ENCODE measurements around the gene SH3D19.
"Not testable (repeated sequence)": the region's sequence is repeated elsewhere in the genome, so short reads cannot be mapped to it uniquely, and the experiment has no call there.

The SH3D19 gene

GRCh38 chr4:151095142-151095541, 230.3 kb downstream of the SH3D19 start:
- no peak for DNase-seq (ENCODE audit: low read depth)

GRCh38 chr4:151094290-151094751, 231.1 kb downstream of the SH3D19 start:
- no peak for DNase-seq (ENCODE audit: low read depth)

GRCh38 chr4:151093203-151093602, 232.2 kb downstream of the SH3D19 start:
- no peak for DNase-seq (ENCODE audit: low read depth)

GRCh38 chr4:151092488-151092887, 232.9 kb downstream of the SH3D19 start:
- DNase-seq (ENCODE audit: low read depth) = no peak

- DNase-seq (ENCODE audit: low read depth) = no peak
These were observed 234.4 kb downstream of the SH3D19 start for GRCh38 chr4:151091047-151091446.

- no peak for DNase-seq (ENCODE audit: low read depth)
These were observed 237.9 kb downstream of the SH3D19 start for GRCh38 chr4:151087467-151087866.

- DNase-seq (ENCODE audit: low read depth) = not testable (repeated sequence)
These were observed 247.4 kb downstream of the SH3D19 start for GRCh38 chr4:151077978-151078377.

GRCh38 chr4:151074416-151074916, 250.9 kb downstream of the SH3D19 start:
- DNase-seq (ENCODE audit: low read depth) = no peak

Data from stimulated activated CD4-positive, alpha-beta T cell treated with anti-CD3 and anti-CD28 coated beads, Interleukin-2, amount 100 ng/mL, for 4 hours (primary cell).